GM18526 (cell line): ENCODE measurements around the gene ZBTB46.

Experiments
- POLR2A ChIP-seq: IDR thresholded peaks from 3 replicates; pipeline ENCODE4 v1.6.1; 2011; ENCODE audit not compliant: insufficient read length; ENCODE audit errors: extremely low read depth

The ZBTB46 gene, protein sequence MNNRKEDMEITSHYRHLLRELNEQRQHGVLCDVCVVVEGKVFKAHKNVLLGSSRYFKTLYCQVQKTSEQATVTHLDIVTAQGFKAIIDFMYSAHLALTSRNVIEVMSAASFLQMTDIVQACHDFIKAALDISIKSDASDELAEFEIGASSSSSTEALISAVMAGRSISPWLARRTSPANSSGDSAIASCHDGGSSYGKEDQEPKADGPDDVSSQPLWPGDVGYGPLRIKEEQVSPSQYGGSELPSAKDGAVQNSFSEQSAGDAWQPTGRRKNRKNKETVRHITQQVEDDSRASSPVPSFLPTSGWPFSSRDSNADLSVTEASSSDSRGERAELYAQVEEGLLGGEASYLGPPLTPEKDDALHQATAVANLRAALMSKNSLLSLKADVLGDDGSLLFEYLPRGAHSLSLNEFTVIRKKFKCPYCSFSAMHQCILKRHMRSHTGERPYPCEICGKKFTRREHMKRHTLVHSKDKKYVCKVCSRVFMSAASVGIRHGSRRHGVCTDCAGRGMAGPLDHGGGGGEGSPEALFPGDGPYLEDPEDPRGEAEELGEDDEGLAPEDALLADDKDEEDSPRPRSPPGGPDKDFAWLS

GRCh38 chr20:63830841-63831588 is at the start of gene ZBTB46:
TSS of gene ZBTB46 (minus strand) at chr20:63831264. CDS start at chr20:63790757, 40,507 bp downstream.
- no peak for TF ChIP-seq POLR2A

DNA sequence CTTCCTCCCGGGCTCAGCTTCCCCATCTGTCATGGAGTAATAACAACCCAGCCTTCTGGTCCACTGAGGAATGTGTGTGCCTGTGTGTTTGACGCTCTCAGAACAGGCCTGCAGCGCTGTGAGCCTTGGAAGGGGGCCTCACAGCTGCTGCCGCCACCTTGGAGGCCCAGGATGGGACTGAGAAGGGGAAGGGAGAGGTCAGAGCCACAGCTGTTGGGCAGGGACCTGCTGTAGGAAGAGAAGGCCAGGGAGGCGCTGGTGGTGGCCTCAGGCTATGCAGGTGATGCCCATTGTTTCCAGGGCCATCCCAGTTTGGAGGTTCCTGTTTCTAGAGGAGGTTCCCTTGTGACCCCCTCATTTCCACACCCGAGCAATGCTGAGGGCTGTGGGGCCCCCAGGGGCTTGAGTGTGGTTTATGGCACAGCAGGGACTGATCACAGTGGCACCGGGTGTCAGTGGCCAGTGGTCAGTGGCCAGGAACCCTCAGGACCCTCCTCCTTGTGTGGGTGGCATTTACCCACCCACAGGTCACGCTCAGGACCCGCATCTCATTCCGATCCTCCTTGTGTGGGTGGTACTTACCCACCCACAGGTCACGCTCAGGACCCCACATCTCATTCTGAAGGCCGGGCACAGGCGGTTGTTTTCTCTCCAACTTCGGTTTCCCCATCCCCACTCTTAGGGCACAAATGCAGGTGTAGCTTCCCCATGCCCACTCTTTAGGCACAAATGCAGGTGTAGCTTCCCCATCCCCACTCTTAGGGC is 48.0 kb upstream of the ZBTB46 start:
- no peak for TF ChIP-seq POLR2A

GRCh38 chr20:63877755-63878470 is 46.8 kb upstream of the ZBTB46 start:
- no peak for TF ChIP-seq POLR2A

DNA sequence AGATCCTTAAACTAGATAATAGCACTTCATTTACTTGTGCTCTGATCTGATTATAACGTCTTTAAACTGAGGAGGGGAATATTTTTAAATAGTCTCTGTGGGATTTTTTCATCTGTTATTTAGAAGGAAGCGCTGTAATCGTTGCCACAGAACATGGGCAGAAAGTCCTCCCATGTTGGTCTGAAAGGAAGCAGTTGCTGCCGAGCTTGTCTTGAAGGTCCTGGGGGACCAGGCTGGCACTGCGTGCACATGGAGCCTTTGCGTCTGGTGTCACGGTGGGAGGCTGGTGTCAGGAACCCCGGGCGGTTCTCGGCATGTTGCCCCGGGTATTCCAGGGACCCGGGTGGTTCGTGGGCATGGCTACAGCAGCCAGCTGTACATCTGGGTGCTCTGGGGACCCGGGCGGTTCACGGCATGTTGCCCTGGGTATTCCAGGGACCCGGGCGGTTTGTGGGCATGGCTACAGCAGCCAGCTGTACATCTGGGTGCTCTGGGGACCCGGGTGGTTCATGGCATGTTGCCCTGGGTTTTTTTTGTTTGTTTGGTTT is 45.5 kb upstream of the ZBTB46 start:
- TF ChIP-seq POLR2A, result no peak

GRCh38 chr20:63873477-63873971 is 42.5 kb upstream of the ZBTB46 start:
- no peak for TF ChIP-seq POLR2A

- TF ChIP-seq POLR2A, result no peak
Observed at GRCh38 chr20:63868264-63868663, 37.2 kb upstream of the ZBTB46 start.

DNA sequence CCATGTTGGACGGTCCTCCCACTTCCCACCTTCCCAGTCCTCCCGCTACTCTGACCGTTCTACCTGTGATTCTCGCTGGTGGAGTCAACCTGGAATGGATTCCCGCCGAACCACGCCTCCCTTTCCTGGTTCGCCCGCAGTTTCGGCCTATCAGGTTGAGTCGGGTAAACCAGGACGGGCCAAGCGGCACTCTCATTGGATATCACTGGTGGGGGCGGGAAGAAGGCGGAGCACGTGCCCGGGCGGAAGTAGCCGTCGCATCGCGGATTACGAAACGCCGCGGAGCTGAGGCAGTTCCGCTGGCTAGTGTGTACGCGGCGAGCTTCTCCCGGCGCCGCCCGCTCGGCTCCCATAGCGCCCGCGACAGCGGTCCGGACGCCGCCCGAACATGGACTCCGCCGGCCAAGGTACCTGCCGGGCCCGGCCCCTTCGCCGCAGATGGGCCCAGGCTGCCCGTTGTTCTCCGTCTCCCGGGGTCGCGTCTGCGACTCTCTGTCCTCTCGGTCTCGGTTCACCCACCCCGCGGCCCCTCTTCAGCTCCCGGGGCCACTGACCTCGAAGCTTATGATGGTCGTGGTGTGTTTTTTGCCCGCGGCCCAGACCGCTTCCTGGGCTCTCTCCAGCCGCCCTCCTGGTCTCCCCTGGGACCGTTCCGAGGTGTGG is 34.0 kb upstream of the ZBTB46 start, which contains the start of gene TPD52L2:
Gene TPD52L2 (plus strand): TSS at position 293 of the 663 bp plus-strand sequence. CDS start 96 bp downstream, at position 389.
- TF ChIP-seq POLR2A, result peak; percentile 80

DNA sequence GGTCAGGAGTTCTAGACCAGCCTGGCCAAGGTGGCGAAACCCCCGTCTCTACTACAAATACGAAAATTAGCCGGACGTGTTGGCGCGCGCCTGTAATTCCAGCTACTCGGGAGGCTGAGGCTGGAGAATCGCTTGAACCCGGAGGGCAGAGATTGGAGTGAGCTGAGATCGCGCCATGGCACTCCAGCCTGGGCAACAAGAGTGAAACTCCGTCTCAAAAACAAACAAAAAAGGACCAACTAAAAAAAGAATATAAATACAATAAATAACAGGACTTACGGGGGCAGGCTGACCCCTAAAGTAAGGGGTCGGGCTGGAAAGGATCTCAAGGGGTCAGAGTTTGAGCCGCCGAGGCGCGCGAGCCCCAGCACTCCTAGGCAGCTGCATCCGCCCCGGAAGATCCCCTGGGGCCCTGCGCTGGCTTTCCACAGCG is 33.5 kb upstream of the ZBTB46 start:
- no peak for TF ChIP-seq POLR2A

- TF ChIP-seq POLR2A, result peak; percentile 61
Observed at GRCh38 chr20:63863798-63864544, 32.9 kb upstream of the ZBTB46 start.

GRCh38 chr20:63863021-63863797 is 32.1 kb upstream of the ZBTB46 start:
- no peak for TF ChIP-seq POLR2A

- no peak for TF ChIP-seq POLR2A
Observed at GRCh38 chr20:63861981-63862901, 31.2 kb upstream of the ZBTB46 start.
